ENCODE measurements around the gene TREH.
"Not testable (repeated sequence)": the region's sequence is repeated elsewhere in the genome, so short reads cannot be mapped to it uniquely, and the experiment has no call there.

The TREH gene

GRCh38 chr11:118679483-118679882 lies at the start of gene TREH:
Gene TREH (minus strand): TSS chr11:118679650. CDS start chr11:118679627, 23 bp downstream.
- no peak for DNase-seq

- DNase-seq: not testable (repeated sequence)
These were observed 48.7 kb upstream of the TREH start for GRCh38 chr11:118728112-118728511.

GRCh38 chr11:118727721-118728066 lies 48.2 kb upstream of the TREH start:
- not testable (repeated sequence) for DNase-seq

- DNase-seq: not testable (repeated sequence)
These were observed 47.7 kb upstream of the TREH start for GRCh38 chr11:118727001-118727720.

- DNase-seq: not testable (repeated sequence)
These were observed 42.1 kb upstream of the TREH start for GRCh38 chr11:118721478-118722015.

- DNase-seq: not testable (repeated sequence)
These were observed 41.3 kb upstream of the TREH start for GRCh38 chr11:118720740-118721139.

- not testable (repeated sequence) for DNase-seq
These were observed 40.6 kb upstream of the TREH start for GRCh38 chr11:118720078-118720477.

- DNase-seq: not testable (repeated sequence)
These were observed 39.1 kb upstream of the TREH start for GRCh38 chr11:118718562-118718961.

GRCh38 chr11:118717733-118718132 lies 38.3 kb upstream of the TREH start:
- DNase-seq: not testable (repeated sequence)

- DNase-seq: not testable (repeated sequence)
These were observed 37.8 kb upstream of the TREH start for GRCh38 chr11:118717221-118717620.

- no peak for DNase-seq
These were observed 36.4 kb upstream of the TREH start for GRCh38 chr11:118715837-118716260.

- no peak for DNase-seq
These were observed 35.9 kb upstream of the TREH start for GRCh38 chr11:118715245-118715831.

GRCh38 chr11:118714816-118715215 lies 35.4 kb upstream of the TREH start:
- DNase-seq: no peak

GRCh38 chr11:118714416-118714815 lies 35.0 kb upstream of the TREH start:
- DNase-seq: not testable (repeated sequence)

GRCh38 chr11:118708296-118708695 lies 28.8 kb upstream of the TREH start:
- DNase-seq: no peak

- no peak for DNase-seq
These were observed 27.0 kb upstream of the TREH start for GRCh38 chr11:118706546-118706825.

- DNase-seq: no peak
These were observed 26.5 kb upstream of the TREH start for GRCh38 chr11:118705791-118706545.

- DNase-seq: peak; percentile 69
These were observed 25.8 kb upstream of the TREH start for GRCh38 chr11:118705111-118705741.

GRCh38 chr11:118703563-118704106 lies 24.2 kb upstream of the TREH start:
- peak; percentile 76 for DNase-seq

GRCh38 chr11:118699506-118700220 lies 20.2 kb upstream of the TREH start:
- DNase-seq: no peak

- no peak for DNase-seq
These were observed 17.9 kb upstream of the TREH start for GRCh38 chr11:118697346-118697745.

- DNase-seq: no peak
These were observed 17.3 kb upstream of the TREH start for GRCh38 chr11:118696673-118697226.
